DMS153 treated with DMSO at 0.1 percent for 48 hours (cell line): ENCODE results near the gene NFATC3.

Experiments used
- DNase-seq: peaks from one replicate; lab custom pipeline; 2025; ENCODE audit not compliant: unreplicated experiment; lab: John Stamatoyannopoulos, UW

NFATC3 gene

DNA sequence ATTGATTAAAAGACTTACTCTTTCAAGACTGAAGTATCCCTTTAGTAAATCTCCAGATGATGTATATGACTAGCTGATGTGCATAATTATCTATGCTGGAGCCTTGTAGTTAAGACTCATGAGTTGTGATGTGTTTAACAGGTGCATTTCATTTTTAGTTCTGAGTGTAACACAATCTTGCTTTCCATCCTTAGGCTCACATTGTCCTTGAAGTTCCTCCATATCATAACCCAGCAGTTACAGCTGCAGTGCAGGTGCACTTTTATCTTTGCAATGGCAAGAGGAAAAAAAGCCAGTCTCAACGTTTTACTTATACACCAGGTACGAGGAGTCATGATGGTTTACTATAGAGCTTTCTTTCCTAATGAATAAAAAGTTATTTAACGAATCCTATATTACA is 97.9 kb downstream of the NFATC3 start:
- no peak for DNase-seq

DNA sequence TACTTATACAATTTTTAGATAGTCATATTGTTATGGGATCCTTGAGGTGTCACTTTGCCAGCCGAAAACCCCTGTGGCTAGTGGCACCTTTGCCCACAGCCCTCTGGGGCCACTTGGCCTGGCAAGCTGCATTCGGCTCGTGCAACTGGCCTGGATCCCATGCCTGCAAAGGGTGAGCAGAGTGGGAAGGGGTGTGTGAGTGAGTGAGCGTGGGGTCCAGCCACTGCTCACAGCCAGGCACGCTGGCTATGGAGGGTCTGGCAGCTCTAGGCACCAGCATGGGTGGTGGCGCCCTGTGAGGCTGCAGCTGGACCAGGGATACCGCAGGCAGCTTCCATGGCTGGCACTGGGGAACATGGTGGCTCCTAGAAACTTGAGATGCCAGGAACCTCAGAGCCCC is 101.7 kb downstream of the NFATC3 start:
- DNase-seq, result no peak

DNA sequence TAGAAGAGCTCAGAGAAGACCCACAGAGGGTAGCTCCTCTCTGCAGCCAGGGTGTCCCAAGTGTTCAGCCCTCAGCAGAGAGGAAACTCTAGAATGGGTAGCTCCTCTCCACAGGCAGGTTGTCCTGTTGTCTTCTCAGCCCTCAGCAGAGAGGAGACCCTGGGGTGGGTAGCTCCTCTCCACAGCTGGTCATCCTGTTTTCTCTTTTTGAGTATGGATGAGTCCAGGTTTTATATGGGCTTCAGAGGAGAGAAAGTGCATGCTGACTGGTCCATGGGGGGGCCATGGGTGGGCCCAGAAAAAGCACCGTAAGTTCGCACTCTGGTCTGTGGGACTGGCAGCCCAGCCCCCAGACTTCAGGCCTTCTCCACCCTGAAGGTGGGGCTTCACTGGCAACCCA is 102.3 kb downstream of the NFATC3 start:
- DNase-seq, result no peak

DNA sequence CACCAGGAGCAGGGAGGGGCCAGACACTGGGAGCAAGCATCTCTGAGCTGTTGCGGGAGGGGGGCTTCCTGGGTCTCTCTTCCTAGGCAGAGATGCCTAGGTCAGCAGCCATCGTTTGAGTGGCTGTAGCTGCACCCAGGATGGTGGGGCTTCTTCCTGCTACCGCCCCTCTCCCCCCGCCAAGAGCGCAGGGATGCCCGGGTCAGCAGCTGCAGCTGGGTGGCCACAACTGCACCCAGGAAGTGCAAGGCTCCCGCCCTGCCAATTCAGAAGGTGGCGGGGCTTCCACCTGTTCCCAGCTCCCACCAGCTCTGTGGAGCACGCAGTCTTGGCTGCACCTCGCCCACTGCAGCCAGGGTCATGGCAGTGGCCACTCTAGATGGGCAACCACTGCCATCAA is 103.0 kb downstream of the NFATC3 start:
- DNase-seq, result no peak

DNA sequence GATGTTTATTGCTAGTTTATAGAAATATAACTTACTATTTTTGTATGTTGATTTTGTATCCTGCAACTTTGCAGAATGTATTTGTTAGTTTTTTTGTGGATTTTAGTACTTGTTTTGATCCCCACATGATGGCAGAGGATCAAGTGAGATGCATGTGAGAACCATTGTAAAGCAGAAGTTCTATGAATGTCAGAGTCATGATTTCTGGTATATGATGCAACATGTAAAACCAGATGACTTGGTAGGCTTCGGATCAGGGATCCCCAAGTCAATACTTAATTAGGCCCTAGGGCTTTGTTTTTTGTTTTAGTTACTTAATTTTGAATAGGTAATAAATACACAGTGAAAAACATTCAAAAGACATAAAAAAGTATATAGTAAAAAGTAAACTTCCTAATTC is 104.9 kb downstream of the NFATC3 start:
- DNase-seq, result no peak

DNA sequence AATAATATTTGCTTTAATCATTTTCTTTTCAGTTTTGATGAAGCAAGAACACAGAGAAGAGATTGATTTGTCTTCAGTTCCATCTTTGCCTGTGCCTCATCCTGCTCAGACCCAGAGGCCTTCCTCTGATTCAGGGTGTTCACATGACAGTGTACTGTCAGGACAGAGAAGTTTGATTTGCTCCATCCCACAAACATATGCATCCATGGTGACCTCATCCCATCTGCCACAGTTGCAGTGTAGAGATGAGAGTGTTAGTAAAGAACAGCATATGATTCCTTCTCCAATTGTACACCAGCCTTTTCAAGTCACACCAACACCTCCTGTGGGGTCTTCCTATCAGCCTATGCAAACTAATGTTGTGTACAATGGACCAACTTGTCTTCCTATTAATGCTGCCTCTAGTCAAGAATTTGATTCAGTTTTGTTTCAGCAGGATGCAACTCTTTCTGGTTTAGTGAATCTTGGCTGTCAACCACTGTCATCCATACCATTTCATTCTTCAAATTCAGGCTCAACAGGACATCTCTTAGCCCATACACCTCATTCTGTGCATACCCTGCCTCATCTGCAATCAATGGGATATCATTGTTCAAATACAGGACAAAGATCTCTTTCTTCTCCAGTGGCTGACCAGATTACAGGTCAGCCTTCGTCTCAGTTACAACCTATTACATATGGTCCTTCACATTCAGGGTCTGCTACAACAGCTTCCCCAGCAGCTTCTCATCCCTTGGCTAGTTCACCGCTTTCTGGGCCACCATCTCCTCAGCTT is 105.8 kb downstream of the NFATC3 start:
- no peak for DNase-seq

DNA sequence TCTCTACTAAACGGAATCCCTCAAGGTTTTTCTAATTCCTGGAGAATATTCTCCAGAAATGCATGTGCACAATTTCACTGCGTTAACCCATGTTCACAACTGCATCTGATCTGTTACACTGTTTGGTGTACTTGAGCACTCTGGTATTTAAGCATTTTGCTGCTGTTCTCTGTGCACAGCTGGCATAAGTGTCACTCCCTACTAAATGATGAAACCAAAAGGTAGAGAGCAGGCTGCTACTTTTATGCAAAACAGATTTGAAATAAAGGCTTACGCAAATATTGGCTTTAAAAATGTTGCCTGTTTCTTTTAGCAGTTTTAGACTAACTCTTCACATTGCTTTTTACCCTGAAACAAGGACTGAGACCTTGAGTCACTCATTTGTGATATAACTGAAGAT is 109.1 kb downstream of the NFATC3 start:
- DNase-seq, result no peak

DNA sequence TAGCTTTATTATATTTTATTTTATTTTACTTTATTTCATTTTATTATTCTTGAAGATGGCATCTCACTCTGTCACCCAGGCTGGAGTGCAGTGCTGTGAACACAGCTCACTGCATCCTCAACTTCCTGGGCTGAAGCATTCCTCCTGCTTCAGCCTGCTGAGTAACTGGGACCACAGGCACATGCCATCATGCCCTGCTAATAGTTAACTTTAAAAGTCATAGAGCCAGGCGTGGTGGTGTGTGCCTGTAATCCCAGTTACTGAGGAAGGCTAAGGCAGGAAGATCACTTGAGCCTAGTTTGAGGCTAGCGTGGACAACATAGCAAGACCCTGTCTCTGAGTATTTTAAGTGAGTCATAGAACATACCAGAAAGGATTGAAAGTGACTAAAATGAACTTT is 112.1 kb downstream of the NFATC3 start:
- no peak for DNase-seq

DNA sequence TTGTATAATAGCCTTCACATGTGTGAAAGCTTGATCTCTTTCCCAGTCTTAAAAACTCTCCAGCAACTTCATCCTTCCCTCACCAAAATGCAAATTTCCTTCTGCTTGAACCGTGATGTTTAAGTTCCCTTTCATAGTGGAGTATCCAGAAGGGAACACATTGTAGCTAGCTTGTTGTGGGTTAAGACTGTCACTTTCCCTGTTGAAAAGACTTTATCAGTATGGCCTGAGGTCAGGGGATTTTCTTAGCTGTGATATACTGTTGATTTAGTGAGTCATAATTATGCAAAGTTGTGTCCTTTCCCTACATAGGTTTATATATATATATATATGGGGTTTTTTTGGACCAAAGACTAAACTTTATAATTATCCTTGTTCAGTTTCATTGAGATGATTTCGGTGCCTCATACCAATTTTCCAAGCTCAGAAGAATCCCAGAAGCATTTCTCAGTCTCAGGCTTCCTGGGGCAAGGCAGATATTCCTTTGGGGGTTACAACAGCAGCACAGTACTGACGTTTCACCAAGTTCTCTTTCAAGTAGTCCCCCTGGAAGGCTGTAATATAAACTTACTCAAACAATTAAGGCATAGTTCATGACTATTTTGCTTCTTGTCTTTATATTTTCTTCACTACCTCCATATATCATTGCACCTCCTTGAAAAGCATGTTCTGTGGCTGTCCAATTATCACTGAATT is 115.1 kb downstream of the NFATC3 start:
- no peak for DNase-seq

DNA sequence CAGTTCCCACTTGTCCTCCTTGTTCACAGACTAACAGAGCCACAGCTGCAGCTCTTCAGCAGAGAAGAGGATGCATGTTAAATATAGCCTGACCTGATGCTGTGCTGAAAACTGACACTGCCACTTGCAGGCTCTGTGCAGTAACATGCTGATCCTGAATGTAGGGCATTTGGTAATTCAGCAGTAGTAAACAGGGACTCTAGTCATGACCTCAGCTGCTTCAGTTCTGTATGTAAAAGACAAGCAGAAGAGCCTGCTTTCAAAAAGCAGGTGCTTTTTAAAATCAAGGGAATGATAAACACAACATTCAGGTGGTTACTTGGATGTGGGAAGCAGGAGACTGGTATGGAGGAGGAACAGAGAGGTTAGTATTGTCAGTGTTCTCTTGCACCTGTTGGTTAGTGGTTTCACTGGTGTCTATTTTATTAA is 116.9 kb downstream of the NFATC3 start:
- DNase-seq, result no peak

DNA sequence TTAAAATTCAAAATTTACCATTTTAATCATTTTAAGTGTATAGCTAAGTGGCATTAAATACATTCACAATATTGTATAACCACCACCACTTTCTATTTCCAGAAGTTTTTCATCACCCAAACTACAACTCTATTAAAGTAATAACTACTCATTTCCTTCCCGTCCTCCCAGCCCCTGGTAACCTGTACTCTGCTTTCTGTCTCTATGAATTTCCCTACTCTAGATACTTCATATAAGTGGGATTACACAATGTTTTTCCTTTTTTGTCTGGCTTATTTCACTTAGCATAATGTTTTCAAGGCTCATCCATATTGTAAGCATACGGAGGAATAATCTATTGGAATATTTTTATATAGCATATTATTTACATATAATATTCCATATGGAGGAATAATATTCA is 121.1 kb downstream of the NFATC3 start:
- no peak for DNase-seq

DNA sequence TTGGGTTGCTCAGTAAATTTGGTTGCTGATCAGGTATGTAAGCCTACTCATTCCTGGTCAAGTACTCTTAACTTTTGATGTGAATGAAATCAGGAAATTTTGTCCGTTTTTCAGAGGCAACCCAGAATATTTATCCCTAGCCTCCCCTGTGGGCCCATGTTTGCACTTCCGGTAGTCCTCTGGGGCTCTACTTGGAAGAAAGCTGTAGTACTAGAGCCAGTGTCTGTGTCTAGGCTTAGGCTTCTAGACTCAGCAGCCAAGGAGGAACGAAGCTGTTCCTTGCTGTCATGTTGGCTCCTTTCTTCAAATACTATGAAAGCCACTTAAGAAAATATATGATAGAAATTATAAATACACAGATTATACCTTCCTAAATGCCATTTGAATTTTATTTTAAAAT is 129.6 kb downstream of the NFATC3 start:
- DNase-seq, result no peak

DNA sequence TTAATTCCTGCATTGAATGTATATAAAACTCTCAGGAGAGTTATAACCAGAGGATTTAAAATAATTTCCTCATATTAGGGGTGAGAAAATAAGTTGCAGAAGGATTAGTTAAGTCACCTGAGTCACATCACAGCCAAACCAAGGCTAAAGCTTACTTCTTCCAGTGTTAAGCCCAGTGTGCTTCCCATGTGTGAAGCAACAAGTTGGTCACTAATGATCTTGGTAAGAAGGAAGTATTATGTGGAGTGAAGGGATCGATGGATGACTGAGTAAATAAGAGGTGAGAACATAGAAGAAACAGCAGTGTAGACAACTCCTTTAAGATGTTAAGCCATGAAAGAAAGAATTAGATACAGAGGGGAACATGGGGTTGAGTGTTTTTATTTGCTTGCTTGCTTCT is 130.1 kb downstream of the NFATC3 start:
- no peak for DNase-seq

DNA sequence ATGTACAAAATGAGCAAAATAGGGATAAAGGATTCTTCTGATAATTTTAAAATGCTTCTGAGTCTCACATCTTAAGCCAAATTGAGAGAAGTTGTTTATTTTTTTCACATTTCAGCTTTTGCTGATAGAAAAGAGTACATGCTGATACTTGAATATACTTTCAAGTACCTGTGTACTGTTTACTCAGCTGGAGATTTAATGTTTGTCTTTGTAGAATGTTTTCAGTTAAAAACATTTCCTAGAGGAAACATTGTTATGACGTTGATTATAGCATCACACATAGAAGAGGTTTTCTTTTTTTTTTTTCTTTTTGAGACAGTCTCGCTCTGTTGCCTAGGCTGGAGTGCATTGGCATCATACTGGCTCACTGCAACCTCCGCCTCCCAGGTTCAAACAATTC is 131.1 kb downstream of the NFATC3 start:
- no peak for DNase-seq

DNA sequence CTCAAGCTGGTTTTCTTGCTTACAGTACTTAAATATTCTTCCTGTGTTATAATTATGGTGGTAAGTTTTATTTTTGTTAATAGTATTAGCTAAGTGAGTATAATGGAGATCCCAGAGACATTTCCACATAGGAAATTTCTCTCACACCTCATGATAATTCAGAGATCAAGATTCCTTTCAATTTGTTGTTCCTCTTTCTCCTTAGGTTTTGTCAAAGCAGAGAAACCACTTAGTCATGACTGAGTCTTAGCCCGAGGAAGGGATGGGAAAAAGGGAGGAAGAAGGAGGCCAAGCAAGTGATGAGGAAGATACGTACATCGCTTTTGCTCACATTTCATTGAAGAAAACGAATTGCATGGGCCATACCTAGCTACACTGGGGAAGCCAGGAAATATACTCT is 132.3 kb downstream of the NFATC3 start:
- DNase-seq, result no peak

DNA sequence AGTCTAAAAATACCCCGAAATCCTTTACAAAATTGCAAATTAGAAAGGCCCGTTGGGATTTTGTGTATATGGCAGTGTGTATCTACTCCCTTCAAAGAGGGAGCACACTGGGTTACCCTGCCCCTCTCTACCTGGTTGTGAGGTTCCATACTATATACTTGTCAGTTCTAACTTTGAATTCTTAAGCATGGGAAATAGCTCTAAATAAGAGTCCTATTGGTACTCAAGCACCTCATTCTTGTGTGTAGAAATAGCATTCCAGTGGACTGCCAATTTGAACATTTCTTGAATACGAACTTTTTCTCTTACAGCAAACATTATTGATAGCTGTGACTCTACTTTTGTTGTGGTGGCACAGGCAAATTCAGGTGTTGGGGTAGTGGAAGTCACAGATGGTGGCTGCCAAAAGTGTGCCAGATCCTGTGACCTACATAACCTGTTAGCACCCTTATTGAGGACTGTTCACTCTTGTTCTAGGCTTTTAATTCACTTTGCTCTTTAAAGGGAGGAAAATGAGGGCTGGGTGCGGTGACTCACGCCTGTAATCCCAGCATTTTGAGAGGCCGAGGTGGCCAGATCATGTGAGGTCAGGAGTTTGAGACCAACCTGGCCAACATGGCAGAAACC is 134.7 kb downstream of the NFATC3 start:
- DNase-seq, result no peak

DNA sequence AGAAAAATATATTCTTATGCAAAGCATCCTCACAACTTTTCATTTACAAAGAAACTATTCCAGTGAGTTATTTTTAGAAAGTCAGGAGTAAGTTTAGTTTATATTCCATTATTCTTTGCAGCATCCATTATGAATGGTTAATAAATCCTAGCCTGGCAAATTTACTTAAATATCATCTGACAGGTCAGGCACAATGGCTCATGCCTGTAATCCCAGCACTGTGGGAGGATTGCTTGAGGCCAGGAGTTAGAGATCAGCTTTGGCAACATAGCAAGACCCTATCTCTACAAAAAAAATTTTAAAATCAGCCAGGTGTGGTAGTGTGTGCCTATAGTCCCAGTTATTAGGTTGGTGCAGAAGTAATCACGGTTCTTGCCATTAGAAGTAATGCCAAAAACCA is 137.9 kb downstream of the NFATC3 start:
- no peak for DNase-seq

DNA sequence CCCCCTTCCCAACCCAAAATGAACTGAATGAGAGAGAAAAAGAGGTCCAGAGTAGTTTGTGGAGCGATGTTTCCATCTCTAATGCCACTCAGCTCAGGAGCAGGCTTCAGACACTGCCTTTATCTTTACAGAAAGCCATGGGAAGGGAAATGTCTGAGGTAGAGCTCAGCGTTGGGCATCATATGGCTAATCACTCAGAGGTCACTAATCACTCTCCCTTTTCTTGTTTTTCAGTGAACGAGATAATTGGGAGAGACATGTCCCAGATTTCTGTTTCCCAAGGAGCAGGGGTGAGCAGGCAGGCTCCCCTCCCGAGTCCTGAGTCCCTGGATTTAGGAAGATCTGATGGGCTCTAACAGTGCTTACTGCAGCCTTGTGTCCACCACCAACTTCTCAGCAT is 140.9 kb downstream of the NFATC3 start:
- no peak for DNase-seq

DNA sequence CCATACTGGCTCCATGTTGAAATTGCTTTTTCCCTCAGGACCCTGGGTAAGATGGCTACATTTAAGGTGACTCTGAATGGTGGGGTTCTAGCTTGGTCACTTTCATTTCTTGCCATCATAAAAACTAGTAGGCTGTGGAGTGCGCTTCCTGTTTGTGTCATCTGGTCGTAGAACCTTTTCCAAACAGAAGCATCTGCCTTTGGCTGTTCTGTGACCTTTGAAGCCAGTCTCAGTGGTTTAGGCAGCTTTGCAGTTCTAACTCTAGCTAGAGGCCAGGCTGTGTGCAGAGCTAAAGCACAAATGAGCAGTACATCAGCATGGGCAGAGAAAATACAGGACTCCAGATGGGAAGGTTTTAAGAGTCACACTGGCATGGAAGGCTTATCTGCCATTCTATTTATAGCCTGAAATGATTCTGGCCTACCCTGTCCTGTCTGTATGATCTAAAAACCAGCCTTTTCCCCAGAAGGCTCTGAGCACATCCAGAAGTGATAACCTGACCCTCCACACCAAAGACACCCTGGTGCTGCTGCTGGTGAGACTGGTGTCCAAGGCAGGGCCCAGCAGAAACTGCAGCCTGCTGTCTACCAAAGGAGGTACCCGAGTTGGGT is 142.1 kb downstream of the NFATC3 start:
- DNase-seq, result no peak

DNA sequence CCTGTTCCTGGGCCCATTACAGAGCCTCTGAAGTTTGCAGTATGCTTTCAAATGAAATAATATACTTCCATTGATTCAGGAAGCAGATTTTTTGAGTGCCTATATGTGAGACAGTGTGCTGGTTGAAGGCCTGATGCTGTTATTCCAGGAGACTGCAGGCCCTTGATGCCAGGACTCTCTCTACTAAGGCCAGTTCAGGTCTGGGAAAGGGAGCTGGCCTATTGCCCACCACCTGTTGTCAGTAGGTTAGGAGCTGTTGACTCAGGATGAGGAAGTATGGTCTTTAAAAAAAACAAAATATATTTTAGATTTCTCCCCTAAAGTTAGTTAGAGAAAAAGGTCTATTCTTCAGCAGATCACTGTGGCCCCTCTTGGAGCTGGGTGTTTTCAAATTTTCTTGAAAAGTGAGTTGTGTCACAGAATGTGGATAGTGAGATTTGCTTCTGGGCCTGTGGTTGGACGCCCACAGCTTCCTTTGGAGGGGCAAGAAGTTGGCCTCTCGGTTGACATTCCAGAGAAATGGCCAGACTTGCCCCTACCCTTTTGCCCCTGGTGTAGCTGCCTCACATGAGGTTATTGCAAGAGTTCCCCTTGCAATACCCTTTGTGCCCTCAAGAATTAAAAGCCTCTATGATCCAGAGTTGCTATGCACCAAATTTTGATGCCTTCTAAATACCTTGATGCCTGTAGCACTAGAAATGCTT is 142.8 kb downstream of the NFATC3 start:
- no peak for DNase-seq

DNA sequence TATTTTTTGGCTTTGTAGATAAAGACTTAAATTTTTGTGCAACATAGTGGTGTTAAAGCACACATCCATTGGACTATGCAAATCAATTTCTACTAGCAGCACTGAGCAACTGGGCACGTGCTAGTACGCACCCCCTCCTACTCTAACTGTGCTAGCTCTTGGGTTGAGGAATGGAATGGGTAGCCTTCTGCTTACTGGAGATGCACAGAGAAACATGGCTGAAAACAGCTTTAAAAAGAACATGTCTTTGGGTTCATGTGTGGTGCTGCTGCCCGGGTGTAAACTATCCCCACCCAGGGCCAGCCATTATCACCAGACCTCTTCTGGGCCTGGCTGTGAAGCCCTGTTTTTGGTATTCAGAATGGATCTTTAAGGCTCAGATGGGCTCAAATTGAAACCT is 143.5 kb downstream of the NFATC3 start:
- DNase-seq, result no peak
